IMR-90 (cell line): ENCODE results near the gene MOSPD3. TPM values are rescaled to one million over a fixed set of nuclear protein-coding genes. Genes with fewer than 3 reads are reported as not detected.

ENCODE experiments used
- ATAC-seq: fragments of 200-7000 bp; cut with Tn5 transposase; 2 replicates; pipeline ENCODE4 v1.9.1; 2020; ENCODE audit warnings: low read depth, mild to moderate bottlenecking, moderate library complexity
- BruUV-seq: library from RNA; stranded (reverse); fragments of 400-500 nt; replicated peaks from 2 replicates; lab custom pipeline; 2021; lab: Mats Ljungman, UMichigan
- CTCF ChIA-PET: fragments of 300-600 bp; formaldehyde crosslinking; extraction: SDS; loops from one replicate; lab custom pipeline; 2021; ENCODE audit warnings: antibody characterized with exemption; lab: Yijun Ruan, JAX
- POLR2A ChIA-PET: fragments of 300-600 bp; sonication (Branson Sonifier 250); formaldehyde crosslinking; loops from one replicate; lab custom pipeline; 2022; ENCODE audit warnings: antibody characterized with exemption; ENCODE audit not compliant: unreplicated experiment; lab: Charles Lee
- DNase-seq: peaks from one replicate; pipeline ENCODE4 v3.0.0; 2013
- H2AFZ ChIP-seq: replicated peaks from 2 replicates; pipeline ENCODE3; 2013; ENCODE audit warnings: low read length, mild to moderate bottlenecking; ENCODE audit not compliant: poor library complexity
- H2AK5ac ChIP-seq: 2 replicates; pipeline ENCODE4 v1.6.1; 2013; ENCODE audit warnings: low read depth, low read length, inconsistent platforms
- H2AK9ac ChIP-seq: replicated peaks from 2 replicates; pipeline ENCODE3; 2013; ENCODE audit warnings: mild to moderate bottlenecking, low read depth, low read length, moderate library complexity; ENCODE audit not compliant: poor library complexity
- H2BK120ac ChIP-seq: 2 replicates; pipeline ENCODE4 v1.6.1; 2013; ENCODE audit warnings: low read depth, low read length, inconsistent platforms
- H2BK15ac ChIP-seq: 3 replicates; pipeline ENCODE4 v1.6.1; 2013; ENCODE audit warnings: low read depth, low read length, inconsistent platforms
- H2BK20ac ChIP-seq: 2 replicates; pipeline ENCODE4 v1.6.1; 2013; ENCODE audit warnings: low read depth, mild to moderate bottlenecking, inconsistent platforms, low read length, moderate library complexity
- H2BK5ac ChIP-seq: 2 replicates; pipeline ENCODE4 v1.6.1; 2013; ENCODE audit warnings: mild to moderate bottlenecking, low read depth, low read length, inconsistent platforms; ENCODE audit not compliant: poor library complexity, severe bottlenecking
- H3K14ac ChIP-seq: replicated peaks from 2 replicates; pipeline ENCODE4 v1.6.1; 2013; ENCODE audit warnings: low read depth, low read length, inconsistent platforms
- H3K18ac ChIP-seq: 2 replicates; pipeline ENCODE4 v1.6.1; 2013; ENCODE audit warnings: low read depth, low read length, control low read depth
- H3K23ac ChIP-seq: 2 replicates; pipeline ENCODE4 v1.6.1; 2013; ENCODE audit warnings: low read depth, low read length, inconsistent platforms
- H3K27ac ChIP-seq: 2 replicates; pipeline ENCODE4 v1.5.1; 2013; ENCODE audit warnings: mild to moderate bottlenecking, control low read depth, low read length; ENCODE audit not compliant: insufficient read depth
- H3K27me3 ChIP-seq: 2 replicates; pipeline ENCODE4 v1.6.1; 2013; ENCODE audit warnings: low read length; ENCODE audit not compliant: control insufficient read depth, insufficient read depth
- H3K36me3 ChIP-seq: 2 replicates; pipeline ENCODE4 v1.6.1; 2013; ENCODE audit warnings: low read length, mixed read lengths; ENCODE audit not compliant: control insufficient read depth, insufficient read depth
- H3K4ac ChIP-seq: 2 replicates; pipeline ENCODE4 v1.6.1; 2013; ENCODE audit warnings: low read depth, low read length, inconsistent platforms
- H3K4me1 ChIP-seq: 2 replicates; pipeline ENCODE4 v1.6.1; 2013; ENCODE audit warnings: low read length, mixed read lengths; ENCODE audit not compliant: control insufficient read depth, insufficient read depth
- H3K4me2 ChIP-seq: 2 replicates; pipeline ENCODE4 v1.6.1; 2013; ENCODE audit warnings: low read depth, mild to moderate bottlenecking, control low read depth, low read length, moderate library complexity
- H3K4me3 ChIP-seq: 2 replicates; pipeline ENCODE4 v1.5.1; 2013; ENCODE audit warnings: low read depth, mild to moderate bottlenecking, control low read depth, low read length, moderate library complexity; ENCODE audit not compliant: insufficient read depth
- H3K56ac ChIP-seq: 2 replicates; pipeline ENCODE4 v1.6.1; 2013; ENCODE audit warnings: low read length, inconsistent platforms; ENCODE audit not compliant: insufficient read depth; ENCODE audit errors: extremely low read depth
- H3K79me1 ChIP-seq, 2 experiments: 2 replicates each; pipeline ENCODE4 v1.6.1; 2013; ENCODE audit warnings: low read length in 2 of 2, inconsistent platforms in 1 of 2, low read depth in 1 of 2
- H3K9ac ChIP-seq: 2 replicates; pipeline ENCODE4 v1.6.1; 2013; ENCODE audit warnings: low read depth, low read length, control low read depth
- H3K9me1 ChIP-seq: 2 replicates; pipeline ENCODE4 v1.6.1; 2013; ENCODE audit warnings: low read length, inconsistent platforms; ENCODE audit not compliant: insufficient read depth
- H3K9me3 ChIP-seq: 2 replicates; pipeline ENCODE4 v1.6.1; 2013; ENCODE audit warnings: low read length; ENCODE audit not compliant: control insufficient read depth, insufficient read depth
- H4K20me1 ChIP-seq: 2 replicates; pipeline ENCODE4 v1.6.1; 2013; ENCODE audit warnings: low read length, inconsistent platforms; ENCODE audit not compliant: insufficient read depth
- H4K5ac ChIP-seq: 2 replicates; pipeline ENCODE4 v1.6.1; 2013; ENCODE audit warnings: mild to moderate bottlenecking, low read depth, low read length, control low read depth
- H4K8ac ChIP-seq, 2 experiments: 2 replicates each; pipeline ENCODE4 v1.6.1; 2013; ENCODE audit warnings: low read depth in 2 of 2, low read length in 2 of 2, control low read depth in 1 of 2, inconsistent platforms in 1 of 2
- H4K91ac ChIP-seq: 2 replicates; pipeline ENCODE4 v1.6.1; 2013; ENCODE audit warnings: low read depth, low read length, inconsistent platforms; ENCODE audit not compliant: insufficient read depth
- BHLHE40 ChIP-seq: fragments of 150-350 bp; IDR thresholded peaks from 2 replicates; pipeline ENCODE4 v1.6.1; 2016; ENCODE audit warnings: mild to moderate bottlenecking, low read depth, low read length
- CEBPB ChIP-seq: IDR thresholded peaks from 2 replicates; pipeline ENCODE4 v1.6.1; 2012; ENCODE audit warnings: low read depth, low read length, improper control_type of control experiment
- CHD1 ChIP-seq: IDR thresholded peaks from 2 replicates; pipeline ENCODE4 v1.6.1; 2012; ENCODE audit warnings: low read depth, low read length, improper control_type of control experiment
- FOS ChIP-seq: fragments of 150-350 bp; IDR thresholded peaks from 2 replicates; pipeline ENCODE4 v1.6.1; 2016; ENCODE audit warnings: low read depth, low read length
- MAFK ChIP-seq: IDR thresholded peaks from 2 replicates; pipeline ENCODE4 v1.6.1; 2012; ENCODE audit warnings: low read depth, low read length, improper control_type of control experiment
- MAZ ChIP-seq: IDR thresholded peaks from 2 replicates; pipeline ENCODE4 v1.6.1; 2012; ENCODE audit warnings: low read depth, mild to moderate bottlenecking, low read length, improper control_type of control experiment, moderate library complexity, borderline replicate concordance
- MXI1 ChIP-seq: IDR thresholded peaks from 2 replicates; pipeline ENCODE4 v1.6.1; 2012; ENCODE audit warnings: low read depth, mild to moderate bottlenecking, low read length, moderate library complexity, borderline replicate concordance
- NFE2L2 ChIP-seq: fragments of 150-350 bp; IDR thresholded peaks from 2 replicates; pipeline ENCODE4 v1.6.1; 2016; ENCODE audit warnings: low read depth, mild to moderate bottlenecking, low read length
- POLR2A ChIP-seq: IDR thresholded peaks from 2 replicates; pipeline ENCODE4 v1.6.1; 2012; ENCODE audit warnings: mild to moderate bottlenecking, low read depth, low read length
- RAD21 ChIP-seq: IDR thresholded peaks from 2 replicates; pipeline ENCODE4 v1.6.1; 2012; ENCODE audit warnings: low read length, improper control_type of control experiment
- RCOR1 ChIP-seq: IDR thresholded peaks from 2 replicates; pipeline ENCODE4 v1.6.1; 2012; ENCODE audit warnings: mild to moderate bottlenecking, low read length, improper control_type of control experiment; ENCODE audit not compliant: insufficient replicate concordance
- RFX5 ChIP-seq: IDR thresholded peaks from 2 replicates; pipeline ENCODE4 v1.8.0; 2012; ENCODE audit warnings: low read depth, mild to moderate bottlenecking, low read length, moderate library complexity
- SMC3 ChIP-seq: fragments of 150-350 bp; IDR thresholded peaks from 2 replicates; pipeline ENCODE4 v1.6.1; 2016; ENCODE audit warnings: low read depth, mild to moderate bottlenecking, antibody characterized with exemption, low read length, moderate library complexity
- WGBS, 2 experiments: methylation state at CpG; one replicate each; pipeline versions ENCODE4 v1.1.5 to v1.1.7; 2013; ENCODE audit warnings: missing lambda C conversion rate in 2 of 2; ENCODE audit not compliant: insufficient read length in 1 of 2; ENCODE audit errors: extremely low coverage in 2 of 2; 5-methylcytosine and 5-hydroxymethylcytosine counted together
- dilution Hi-C: fragments of 300-500 bp; cut with HindIII; formaldehyde crosslinking; loops from one replicate; pipeline ENCODE4 v1.14.3; 2018; ENCODE audit warnings: low sequenced_read_pairs; ENCODE audit not compliant: unreplicated experiment
- in situ Hi-C: fragments of 300-500 bp; cut with MboI; formaldehyde crosslinking; loops from 3 replicates; pipeline ENCODE4 v1.14.3; 2019; ENCODE audit warnings: low sequenced_read_pairs, inconsistent platforms, mixed read lengths
- intact Hi-C: fragments of 100-400 bp; cut with micrococcal nuclease; formaldehyde crosslinking; loops from 2 replicates; pipeline ENCODE4 v1.10.0; 2022
- polyA plus RNA-seq, 3 experiments: library from polyadenylated mRNA; depleted of rRNA; stranded (reverse); fragments of >200 nt; gene quantifications; 2 replicates each; pipeline ENCODE4 v1.2.3, GENCODE V29; 2012; ENCODE audit warnings: low replicate concordance in 1 of 3
- total RNA-seq: library from RNA; depleted of rRNA; stranded (reverse); fragments of >200 nt; gene quantifications from 2 replicates; pipeline ENCODE4 v1.2.3, GENCODE V29; 2012
- TF ChIP-seq, protein P1 (sequence below): conservative IDR thresholded peaks from 2 replicates; pipeline ENCODE4 v1.5.1; 2012; ENCODE audit warnings: mild to moderate bottlenecking, low read depth, low read length, improper control_type of control experiment
- TF ChIP-seq, protein P2 (sequence below): fragments of 150-350 bp; IDR thresholded peaks from 2 replicates; pipeline ENCODE4 v1.6.1; 2016; ENCODE audit warnings: low read depth, mild to moderate bottlenecking, low read length, moderate library complexity, borderline replicate concordance

MOSPD3 gene
- total and polyA plus RNA-seq, 2 of the 4 experiments (the other 2 are of a cell fraction), result 2.3 to 30.0 TPM

DNA sequence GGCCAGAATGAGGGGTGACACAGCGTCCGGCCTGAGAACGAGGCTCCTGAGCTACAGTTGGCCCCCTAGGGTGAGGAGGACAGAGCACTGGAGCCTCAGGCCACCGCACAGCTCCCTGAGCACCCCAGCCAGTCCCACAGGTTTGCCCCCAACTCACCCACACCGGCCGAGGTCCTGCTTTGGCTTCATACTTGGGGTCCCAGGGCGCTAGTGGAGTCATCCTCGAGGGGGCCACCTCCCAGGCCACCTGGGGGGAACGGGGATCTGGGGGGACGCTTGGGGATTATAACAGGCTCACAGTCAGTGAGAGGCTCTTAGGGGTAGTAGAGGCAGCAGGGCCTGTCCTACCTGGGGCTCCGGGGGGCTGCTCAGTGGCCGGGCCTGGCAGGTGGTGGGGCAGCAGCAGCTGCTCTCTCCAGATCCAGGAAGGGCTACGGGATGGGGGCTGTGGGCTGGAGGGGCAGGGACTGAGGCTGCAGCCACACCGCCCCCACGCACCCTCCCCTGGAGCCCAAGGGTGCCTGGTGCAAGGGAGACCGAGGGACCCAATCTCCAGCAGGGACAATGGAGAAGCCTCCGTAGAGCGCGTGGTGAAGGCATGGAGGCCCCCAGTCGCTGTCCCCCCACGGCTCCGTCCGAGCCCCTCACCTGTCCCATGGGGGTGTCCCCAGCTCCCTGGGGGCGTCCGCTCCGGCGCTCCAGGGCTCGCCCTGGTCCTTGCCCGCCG is 39.2 kb upstream of the MOSPD3 start:
- Histone ChIP-seq H3K18ac (no peak overlapping the region), H3K4me1 (peaks cover 2% of the 10 kb centered on the region; the same call in 1 of the 2 replicates), H2BK5ac (no peak overlapping the region), H3K4me2 (no peak overlapping the region), H4K5ac (no peak overlapping the region), H4K20me1 (no peaks in the 10 kb centered on the region), H2BK120ac (no peak overlapping the region), H3K4me3 (no peak overlapping the region), H3K36me3 (peaks cover 35% of the 10 kb centered on the region), H3K79me1 (peaks cover 0 to 3% of the 10 kb centered on the region in 2 experiments; a peak in 1 of 4 replicates), H3K9me1 (peaks cover 4% of the 10 kb centered on the region; the same call in 1 of the 2 replicates), H2AFZ (no peak overlapping the region), H2AK9ac (no peak overlapping the region), H3K27me3 (peaks cover 3% of the 10 kb centered on the region; the same call in 1 of the 2 replicates), H4K8ac (no peak overlapping the region), H3K56ac (no peak overlapping the region), H3K23ac (no peak overlapping the region), H3K9me3 (no peaks in the 10 kb centered on the region), H2BK20ac (no peak overlapping the region), H3K27ac (no peak overlapping the region), H2AK5ac (no peak overlapping the region), H3K9ac (no peak overlapping the region), H3K14ac (no peak overlapping the region), H3K4ac (no peak overlapping the region), H4K91ac (no peak overlapping the region), H2BK15ac (no peak overlapping the region)
- ATAC-seq, result no peak
- DNase-seq, result no peak
- in situ Hi-C loops (no loop called here), dilution Hi-C loops (no loop called here), intact Hi-C loops (no loop called here)
- CTCF ChIA-PET, result no interaction called here
- POLR2A ChIA-PET, result no interaction called here
- BruUV-seq, result no TSS peak
- WGBS, 2 experiments, result 86% methylated on average over 4 of the region's 30 CpGs; no CpG with 5 or more reads in 1 of the 2 experiments
- no peak for TF ChIP-seq CEBPB
- TF ChIP-seq, protein P1, sequence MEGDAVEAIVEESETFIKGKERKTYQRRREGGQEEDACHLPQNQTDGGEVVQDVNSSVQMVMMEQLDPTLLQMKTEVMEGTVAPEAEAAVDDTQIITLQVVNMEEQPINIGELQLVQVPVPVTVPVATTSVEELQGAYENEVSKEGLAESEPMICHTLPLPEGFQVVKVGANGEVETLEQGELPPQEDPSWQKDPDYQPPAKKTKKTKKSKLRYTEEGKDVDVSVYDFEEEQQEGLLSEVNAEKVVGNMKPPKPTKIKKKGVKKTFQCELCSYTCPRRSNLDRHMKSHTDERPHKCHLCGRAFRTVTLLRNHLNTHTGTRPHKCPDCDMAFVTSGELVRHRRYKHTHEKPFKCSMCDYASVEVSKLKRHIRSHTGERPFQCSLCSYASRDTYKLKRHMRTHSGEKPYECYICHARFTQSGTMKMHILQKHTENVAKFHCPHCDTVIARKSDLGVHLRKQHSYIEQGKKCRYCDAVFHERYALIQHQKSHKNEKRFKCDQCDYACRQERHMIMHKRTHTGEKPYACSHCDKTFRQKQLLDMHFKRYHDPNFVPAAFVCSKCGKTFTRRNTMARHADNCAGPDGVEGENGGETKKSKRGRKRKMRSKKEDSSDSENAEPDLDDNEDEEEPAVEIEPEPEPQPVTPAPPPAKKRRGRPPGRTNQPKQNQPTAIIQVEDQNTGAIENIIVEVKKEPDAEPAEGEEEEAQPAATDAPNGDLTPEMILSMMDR, result no peak
- no peak for TF ChIP-seq NFE2L2
- TF ChIP-seq MXI1, result no peak
- TF ChIP-seq, protein P2, sequence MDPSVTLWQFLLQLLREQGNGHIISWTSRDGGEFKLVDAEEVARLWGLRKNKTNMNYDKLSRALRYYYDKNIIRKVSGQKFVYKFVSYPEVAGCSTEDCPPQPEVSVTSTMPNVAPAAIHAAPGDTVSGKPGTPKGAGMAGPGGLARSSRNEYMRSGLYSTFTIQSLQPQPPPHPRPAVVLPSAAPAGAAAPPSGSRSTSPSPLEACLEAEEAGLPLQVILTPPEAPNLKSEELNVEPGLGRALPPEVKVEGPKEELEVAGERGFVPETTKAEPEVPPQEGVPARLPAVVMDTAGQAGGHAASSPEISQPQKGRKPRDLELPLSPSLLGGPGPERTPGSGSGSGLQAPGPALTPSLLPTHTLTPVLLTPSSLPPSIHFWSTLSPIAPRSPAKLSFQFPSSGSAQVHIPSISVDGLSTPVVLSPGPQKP, result no peak
- TF ChIP-seq BHLHE40, result no peak
- no peak for TF ChIP-seq SMC3
- TF ChIP-seq CHD1, result no peak
- TF ChIP-seq RFX5, result no peak
- no peak for TF ChIP-seq POLR2A
- TF ChIP-seq MAZ, result no peak
- no peak for TF ChIP-seq MAFK
- TF ChIP-seq RCOR1, result no peak
- no peak for TF ChIP-seq FOS
- no peak for TF ChIP-seq RAD21
